ENCODE measurements around the gene SLC6A11. TPM values are rescaled to one million over a fixed set of nuclear protein-coding genes. Genes with fewer than 3 reads are reported as not detected.

The SLC6A11 gene
- total RNA-seq, 1 experiment from 2014 or later, result 1.5 TPM

DNA sequence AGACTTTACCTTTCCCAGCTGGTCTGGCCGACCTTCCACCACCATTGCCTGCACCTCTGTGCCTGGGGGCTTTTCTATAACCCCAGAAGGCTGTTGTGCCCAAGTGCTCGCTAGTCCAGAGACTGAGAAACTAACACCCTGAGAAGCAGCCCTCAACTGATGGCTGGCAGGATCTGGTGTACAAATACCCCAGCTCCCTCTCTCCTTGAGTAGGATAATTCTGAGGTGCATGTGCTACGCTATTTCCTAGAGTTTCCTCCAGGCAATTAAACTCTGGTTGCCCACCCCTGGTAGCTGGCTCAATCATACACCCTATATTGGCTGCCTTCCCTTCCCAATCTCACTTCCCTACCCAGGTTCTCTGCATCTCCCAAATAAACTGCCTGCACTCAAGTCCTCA, 165.0 kb downstream of the SLC6A11 start:
- Histone ChIP-seq H3K9ac (ENCODE audit: extremely low read depth, insufficient read length, low read length) (no peak overlapping the region), H3K4me1 (ENCODE audit: insufficient read depth, low read length) (peaks cover 10% of the 10 kb centered on the region; the same call in 1 of the 2 replicates), H4K91ac (ENCODE audit: insufficient read length, low read depth, low read length) (no peak overlapping the region), H3K23me2 (ENCODE audit: insufficient read length, low read depth, low read length, poor library complexity, severe bottlenecking) (no peaks in the 10 kb centered on the region), H2BK120ac (ENCODE audit: low read depth, low read length, poor library complexity, severe bottlenecking) (no peak overlapping the region), H3K23ac (ENCODE audit: insufficient read length, low read depth, low read length) (no peak overlapping the region), H3K56ac (ENCODE audit: insufficient read length, low read depth, low read length) (no peak overlapping the region), H3K4me2 (ENCODE audit: insufficient read depth, insufficient read length, low read length) (no peak overlapping the region), H2BK12ac (ENCODE audit: insufficient read length, low read depth, low read length) (no peak overlapping the region), H4K5ac (ENCODE audit: insufficient read length, low read depth, low read length) (no peak overlapping the region), H3K14ac (ENCODE audit: insufficient read depth, low read length) (no peak overlapping the region), H2AK5ac (ENCODE audit: insufficient read length, low read length) (no peak overlapping the region), H3T11ph (ENCODE audit: low read length) (no peak overlapping the region), H3K27me3 (ENCODE audit: insufficient read depth, low read length) (no peaks in the 10 kb centered on the region), H3K4ac (ENCODE audit: low read depth, low read length) (no peak overlapping the region), H2BK5ac (ENCODE audit: insufficient read length, low read length) (no peak overlapping the region), H2AFZ (ENCODE audit: low read length) (no peak overlapping the region), H3K79me2 (ENCODE audit: insufficient read depth, low read length) (no peaks in the 10 kb centered on the region), H3K9me3 (ENCODE audit: control insufficient read depth, low read depth, low read length) (no peaks in the 10 kb centered on the region), H4K8ac (replicated peaks; ENCODE audit: insufficient read length, low read depth, low read length) (no peak overlapping the region), H2BK15ac (ENCODE audit: low read depth, low read length) (no peak overlapping the region), H3K18ac (ENCODE audit: insufficient read length, low read depth, low read length) (no peak overlapping the region), H2BK20ac (ENCODE audit: low read depth, low read length, poor library complexity, severe bottlenecking) (no peak overlapping the region), H3K79me1 (ENCODE audit: insufficient read depth, low read depth, low read length, poor library complexity, severe bottlenecking) (no peaks in the 10 kb centered on the region), H3K27ac (ENCODE audit: insufficient read length, low read depth, low read length) (no peak overlapping the region), H4K20me1 (ENCODE audit: control insufficient read depth, insufficient read depth, insufficient read length) (no peaks in the 10 kb centered on the region)
- Mint-ChIP-seq H3K36me3 (ENCODE audit: insufficient read depth in 1 of 3, low read depth in 3 of 3) (no peaks in the 10 kb centered on the region; a peak in 1 of 7 replicates), H3K4me1 (peaks cover 24 to 33% of the 10 kb centered on the region in 2 experiments), H3K27me3 (ENCODE audit: low read depth) (peaks cover 30% of the 10 kb centered on the region), H3K27ac (no peak overlapping the region), H3K4me3 (no peak overlapping the region), H3K9me3 (no peaks in the 10 kb centered on the region)
- TF ChIP-seq, protein P1, sequence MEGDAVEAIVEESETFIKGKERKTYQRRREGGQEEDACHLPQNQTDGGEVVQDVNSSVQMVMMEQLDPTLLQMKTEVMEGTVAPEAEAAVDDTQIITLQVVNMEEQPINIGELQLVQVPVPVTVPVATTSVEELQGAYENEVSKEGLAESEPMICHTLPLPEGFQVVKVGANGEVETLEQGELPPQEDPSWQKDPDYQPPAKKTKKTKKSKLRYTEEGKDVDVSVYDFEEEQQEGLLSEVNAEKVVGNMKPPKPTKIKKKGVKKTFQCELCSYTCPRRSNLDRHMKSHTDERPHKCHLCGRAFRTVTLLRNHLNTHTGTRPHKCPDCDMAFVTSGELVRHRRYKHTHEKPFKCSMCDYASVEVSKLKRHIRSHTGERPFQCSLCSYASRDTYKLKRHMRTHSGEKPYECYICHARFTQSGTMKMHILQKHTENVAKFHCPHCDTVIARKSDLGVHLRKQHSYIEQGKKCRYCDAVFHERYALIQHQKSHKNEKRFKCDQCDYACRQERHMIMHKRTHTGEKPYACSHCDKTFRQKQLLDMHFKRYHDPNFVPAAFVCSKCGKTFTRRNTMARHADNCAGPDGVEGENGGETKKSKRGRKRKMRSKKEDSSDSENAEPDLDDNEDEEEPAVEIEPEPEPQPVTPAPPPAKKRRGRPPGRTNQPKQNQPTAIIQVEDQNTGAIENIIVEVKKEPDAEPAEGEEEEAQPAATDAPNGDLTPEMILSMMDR (conservative IDR thresholded peaks at IDR 0.05), result no peak
- DNase-seq, result no peak
- WGBS (ENCODE audit: extremely low coverage, insufficient read length, low lambda C conversion rate), result no CpG with 5 or more reads among the region's 3 CpGs
